B cell (primary cell): Measurements from ENCODE around the gene HPDL. TPM values are rescaled to one million over a fixed set of nuclear protein-coding genes. Genes with fewer than 3 reads are reported as not detected.

Experiments used
- ATAC-seq: fragments of 200-7000 bp; cut with Tn5 transposase; one replicate; pipeline ENCODE4 v1.10.0; 2021; ENCODE audit warnings: low read depth, mild to moderate bottlenecking, moderate number of reproducible peaks, moderate library complexity
- CTCF ChIA-PET: fragments of 350-600 bp; sonication (Branson Sonifier 250); formaldehyde crosslinking; loops from one replicate; lab custom pipeline; 2021; ENCODE audit warnings: antibody characterized with exemption, inconsistent platforms; lab: Charles Lee
- POLR2A ChIA-PET: fragments of 350-600 bp; sonication (Branson Sonifier 250); formaldehyde crosslinking; loops from one replicate; lab custom pipeline; 2021; ENCODE audit warnings: antibody characterized with exemption; lab: Charles Lee
- DNase-seq: peaks from one replicate; pipeline ENCODE4 v3.0.0; 2013
- H2AFZ ChIP-seq: 2 replicates; pipeline ENCODE4 v1.6.1; 2012; ENCODE audit warnings: mild to moderate bottlenecking, low read depth, low read length; ENCODE audit not compliant: insufficient read depth, poor library complexity, severe bottlenecking
- H3K27ac ChIP-seq, 2 donors: 1 replicate in 1 of 2; 2 replicates in 1 of 2; pipeline ENCODE4 v1.5.1; 2012 to 2013; ENCODE audit warnings: low read length in 2 of 2, mild to moderate bottlenecking in 2 of 2, moderate library complexity in 1 of 2
- H3K27me3 ChIP-seq, 4 experiments: fragments of 200-600 bp in 1 of 4; sonication (generic) in 1 of 4; replicated peaks in 1 of 4; 1 replicate in 2 of 4; 2 replicates in 2 of 4; pipeline versions ENCODE4 v1.6.1 to v1.7.0; 2013 to 2016; ENCODE audit warnings: low read length in 3 of 4, mild to moderate bottlenecking in 2 of 4, mixed read lengths in 1 of 4, moderate library complexity in 1 of 4; ENCODE audit not compliant: insufficient read depth in 4 of 4, control insufficient read depth in 3 of 4; ENCODE audit errors: control extremely low read depth in 1 of 4
- H3K36me3 ChIP-seq, 2 experiments: replicated peaks in 1 of 2; 1 replicate in 1 of 2; 2 replicates in 1 of 2; pipeline versions ENCODE4 v1.6.1 to v1.7.1; 2013; ENCODE audit warnings: low read length in 1 of 2; ENCODE audit not compliant: insufficient read depth in 2 of 2, control insufficient read depth in 1 of 2; ENCODE audit errors: control extremely low read depth in 1 of 2, extremely low read depth in 1 of 2
- H3K4me1 ChIP-seq, 2 donors: fragments of 200-600 bp in 1 of 2; sonication (generic) in 1 of 2; 1 replicate in 1 of 2; 2 replicates in 1 of 2; pipeline versions ENCODE4 v1.5.1 to v1.6.1; 2013 to 2017; ENCODE audit warnings: low read length in 2 of 2; ENCODE audit not compliant: control insufficient read depth in 2 of 2, insufficient read depth in 2 of 2
- H3K4me2 ChIP-seq: replicated peaks from 2 replicates; pipeline ENCODE3; 2012; ENCODE audit warnings: mild to moderate bottlenecking, low read depth, low read length; ENCODE audit not compliant: poor library complexity, severe bottlenecking
- H3K4me3 ChIP-seq, 5 experiments: fragments of 200-600 bp in 1 of 5; sonication (generic) in 1 of 5; 1 replicate in 3 of 5; 2 replicates in 2 of 5; pipeline versions ENCODE4 v1.5.1 to v1.7.0; 2011 to 2016; ENCODE audit warnings: low read length in 4 of 5, mild to moderate bottlenecking in 4 of 5, low read depth in 2 of 5, control low read depth in 1 of 5, moderate library complexity in 1 of 5; ENCODE audit not compliant: insufficient read depth in 1 of 5; ENCODE audit errors: control extremely low read depth in 1 of 5, extremely low read depth in 1 of 5
- H3K79me2 ChIP-seq: fragments of 200-600 bp; sonication (generic); one replicate; pipeline ENCODE4 v1.6.0; 2016; ENCODE audit warnings: low read length; ENCODE audit not compliant: control insufficient read depth, insufficient read depth
- H3K9ac ChIP-seq: fragments of 200-600 bp; sonication (generic); 2 replicates; pipeline ENCODE4 v1.6.1; 2017; ENCODE audit warnings: mild to moderate bottlenecking, low read length, moderate library complexity
- H3K9me3 ChIP-seq, 3 donors: one replicate each; pipeline versions ENCODE4 v1.6.1 to v1.7.1; 2013; ENCODE audit warnings: low read length in 2 of 3; ENCODE audit not compliant: control insufficient read depth in 2 of 3, insufficient read depth in 1 of 3; ENCODE audit errors: control extremely low read depth in 1 of 3
- H4K20me1 ChIP-seq: 2 replicates; pipeline ENCODE4 v1.6.0; 2012; ENCODE audit warnings: mild to moderate bottlenecking, low read length; ENCODE audit not compliant: insufficient read depth, control insufficient read depth, poor library complexity, severe bottlenecking
- H3K27ac Mint-ChIP-seq: one replicate; pipeline ENCODE4 v1.8.0; 2021; ENCODE audit warnings: mixed read lengths
- H3K27me3 Mint-ChIP-seq: one replicate; pipeline ENCODE4 v1.8.0; 2021; ENCODE audit warnings: mixed read lengths
- H3K4me1 Mint-ChIP-seq: one replicate; pipeline ENCODE4 v1.8.0; 2021; ENCODE audit warnings: mixed read lengths
- H3K4me3 Mint-ChIP-seq: one replicate; pipeline ENCODE4 v1.8.0; 2021; ENCODE audit warnings: mixed read lengths
- H3K9me3 Mint-ChIP-seq: one replicate; pipeline ENCODE4 v1.8.0; 2022; ENCODE audit warnings: mixed read lengths; ENCODE audit not compliant: insufficient read depth
- EZH2 ChIP-seq: IDR thresholded peaks from 2 replicates; pipeline ENCODE4 v1.6.1; 2012; ENCODE audit warnings: borderline replicate concordance, low read depth, mild to moderate bottlenecking, moderate library complexity, low read length; ENCODE audit not compliant: insufficient read depth, poor library complexity, severe bottlenecking
- WGBS: methylation state at CpG from one replicate; pipeline ENCODE4 v1.1.5; 2013; ENCODE audit warnings: missing lambda C conversion rate; ENCODE audit not compliant: insufficient coverage; 5-methylcytosine and 5-hydroxymethylcytosine counted together
- intact Hi-C: fragments of 100-400 bp; cut with micrococcal nuclease; formaldehyde crosslinking; loops from one replicate; pipeline ENCODE4 v1.10.0; 2022
- polyA plus RNA-seq: library from polyadenylated mRNA; depleted of rRNA; stranded (reverse); fragments of >200 nt; gene quantifications from 2 replicates; pipeline ENCODE4 v1.2.3, GENCODE V29; 2012
- total RNA-seq, 2 donors: library from RNA; stranded (reverse); fragments of 120-200 nt in 1 of 2; gene quantifications; 1 replicate in 1 of 2; 2 replicates in 1 of 2; pipeline versions ENCODE4 v1.2.3 to v1.2.4, GENCODE V29; 2013 to 2022
- TF ChIP-seq, protein P1 (sequence below): fragments of 200-600 bp; IDR thresholded peaks from one replicate; pipeline ENCODE4 v1.8.0; 2022; ENCODE audit warnings: antibody characterized with exemption, mild to moderate bottlenecking

Gene HPDL
- total and polyA plus RNA-seq, 2 donors (not counting 1 experiment from before 2014, with no cell fraction given) = 0.67 to 0.79 TPM

DNA sequence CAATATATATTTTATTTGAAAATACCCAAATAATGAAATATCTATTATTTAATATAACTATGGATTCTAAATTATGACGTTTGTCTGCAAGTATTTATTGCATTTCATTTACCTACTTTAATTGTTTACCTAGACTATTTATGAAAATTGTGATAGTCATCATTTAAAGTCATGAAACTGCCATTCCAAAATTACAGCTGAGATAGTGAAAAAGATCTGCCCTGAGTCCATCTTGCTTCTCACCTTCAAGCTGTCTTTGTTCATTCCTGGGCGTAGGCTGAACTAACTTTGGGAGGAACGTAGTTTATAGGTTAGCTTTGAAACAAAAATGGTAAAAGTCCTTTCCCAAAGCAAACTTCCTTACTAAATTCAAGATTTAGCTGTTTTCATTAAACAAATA, 12.4 kb upstream of the HPDL start:
- H3K9me3 ChIP-seq = peaks cover 0 to 3% (median 0%) of the 10 kb centered on the region in 3 donors
- ATAC-seq (no peak), DNase-seq (no peak)
- no CpG with 5 or more reads among the region's 3 CpGs for WGBS
- no peak overlapping the region for H3K4me2 ChIP-seq
- no peak for TF ChIP-seq EZH2
- TF ChIP-seq, protein P1, sequence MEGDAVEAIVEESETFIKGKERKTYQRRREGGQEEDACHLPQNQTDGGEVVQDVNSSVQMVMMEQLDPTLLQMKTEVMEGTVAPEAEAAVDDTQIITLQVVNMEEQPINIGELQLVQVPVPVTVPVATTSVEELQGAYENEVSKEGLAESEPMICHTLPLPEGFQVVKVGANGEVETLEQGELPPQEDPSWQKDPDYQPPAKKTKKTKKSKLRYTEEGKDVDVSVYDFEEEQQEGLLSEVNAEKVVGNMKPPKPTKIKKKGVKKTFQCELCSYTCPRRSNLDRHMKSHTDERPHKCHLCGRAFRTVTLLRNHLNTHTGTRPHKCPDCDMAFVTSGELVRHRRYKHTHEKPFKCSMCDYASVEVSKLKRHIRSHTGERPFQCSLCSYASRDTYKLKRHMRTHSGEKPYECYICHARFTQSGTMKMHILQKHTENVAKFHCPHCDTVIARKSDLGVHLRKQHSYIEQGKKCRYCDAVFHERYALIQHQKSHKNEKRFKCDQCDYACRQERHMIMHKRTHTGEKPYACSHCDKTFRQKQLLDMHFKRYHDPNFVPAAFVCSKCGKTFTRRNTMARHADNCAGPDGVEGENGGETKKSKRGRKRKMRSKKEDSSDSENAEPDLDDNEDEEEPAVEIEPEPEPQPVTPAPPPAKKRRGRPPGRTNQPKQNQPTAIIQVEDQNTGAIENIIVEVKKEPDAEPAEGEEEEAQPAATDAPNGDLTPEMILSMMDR = no peak
- ChIA-PET POLR2A (no interaction called here), CTCF (interaction anchor here (0.7 to 1.0 kb wide), 2 partner anchors 9 to 10 kb away, joined by 3 read pairs; no protein-coding TSS in a partner anchor)
- Mint-ChIP-seq H3K9me3 (no peaks in the 10 kb centered on the region), H3K27ac (no peak overlapping the region), H3K4me3 (no peak overlapping the region), H3K4me1 (no peaks in the 10 kb centered on the region), H3K27me3 (no peaks in the 10 kb centered on the region)
- no peaks in the 10 kb centered on the region for H4K20me1 ChIP-seq
- no peak overlapping the region for H3K9ac ChIP-seq
- intact Hi-C loops = no loop called here
- no peak overlapping the region for H3K27ac ChIP-seq
- H3K4me1 ChIP-seq = no peaks in the 10 kb centered on the region
- H3K79me2 ChIP-seq = no peaks in the 10 kb centered on the region
- no peak overlapping the region for H2AFZ ChIP-seq
- no peak overlapping the region for H3K4me3 ChIP-seq
- no peaks in the 10 kb centered on the region for H3K36me3 ChIP-seq
- no peaks in the 10 kb centered on the region for H3K27me3 ChIP-seq

DNA sequence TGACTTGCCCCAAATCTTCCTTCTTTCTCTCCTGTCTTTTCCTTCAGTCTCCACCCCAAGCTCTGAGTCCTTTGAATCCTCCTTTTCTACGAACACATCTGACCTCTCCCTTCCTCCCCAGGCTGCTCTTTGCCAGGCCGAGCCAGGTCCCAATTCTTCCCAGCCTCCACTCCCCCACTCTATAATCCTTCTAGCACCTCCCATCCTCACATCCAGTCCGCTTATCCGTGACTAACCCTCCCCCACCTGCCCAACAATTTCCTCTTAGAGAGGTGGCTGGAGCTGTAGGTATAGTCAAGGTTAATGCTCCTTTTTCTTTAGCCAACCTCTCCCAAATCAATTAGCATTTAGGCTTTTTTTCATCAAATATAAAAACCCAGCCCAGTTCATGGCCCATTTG, 9.5 kb upstream of the HPDL start:
- Mint-ChIP-seq H3K4me1 (no peaks in the 10 kb centered on the region), H3K27ac (no peak overlapping the region), H3K27me3 (no peaks in the 10 kb centered on the region), H3K4me3 (no peak overlapping the region), H3K9me3 (no peaks in the 10 kb centered on the region)
- TF ChIP-seq, protein P1 = no peak
- TF ChIP-seq EZH2 = no peak
- ChIA-PET CTCF (interaction anchor here (0.6 to 1.1 kb wide), 2 partner anchors 12 to 492 kb away, joined by 3 read pairs; no protein-coding TSS in a partner anchor), POLR2A (interaction anchor here (0.9 kb wide), 1 partner anchor 14 kb away, joined by 7 read pairs; no protein-coding TSS in a partner anchor)
- Histone ChIP-seq H3K4me3 (no peak overlapping the region), H2AFZ (no peak overlapping the region), H3K27me3 (no peaks in the 10 kb centered on the region), H3K4me1 (no peaks in the 10 kb centered on the region), H3K4me2 (no peak overlapping the region), H3K9ac (no peak overlapping the region), H3K9me3 (peaks cover 0 to 3% (median 0%) of the 10 kb centered on the region in 3 donors), H3K36me3 (no peaks in the 10 kb centered on the region), H3K79me2 (no peaks in the 10 kb centered on the region), H3K27ac (no peak overlapping the region), H4K20me1 (no peaks in the 10 kb centered on the region)
- intact Hi-C loops = no loop called here
- no peak for ATAC-seq
- WGBS = 100% methylated on average over 2 of the region's 4 CpGs
- no peak for DNase-seq
